ENCODE data around the gene FRMD4A. TPM values are rescaled to one million over a fixed set of nuclear protein-coding genes. Genes with fewer than 3 reads are reported as not detected.

Gene FRMD4A
- total RNA-seq, 1 experiment from 2014 or later, result 19.6 TPM

DNA sequence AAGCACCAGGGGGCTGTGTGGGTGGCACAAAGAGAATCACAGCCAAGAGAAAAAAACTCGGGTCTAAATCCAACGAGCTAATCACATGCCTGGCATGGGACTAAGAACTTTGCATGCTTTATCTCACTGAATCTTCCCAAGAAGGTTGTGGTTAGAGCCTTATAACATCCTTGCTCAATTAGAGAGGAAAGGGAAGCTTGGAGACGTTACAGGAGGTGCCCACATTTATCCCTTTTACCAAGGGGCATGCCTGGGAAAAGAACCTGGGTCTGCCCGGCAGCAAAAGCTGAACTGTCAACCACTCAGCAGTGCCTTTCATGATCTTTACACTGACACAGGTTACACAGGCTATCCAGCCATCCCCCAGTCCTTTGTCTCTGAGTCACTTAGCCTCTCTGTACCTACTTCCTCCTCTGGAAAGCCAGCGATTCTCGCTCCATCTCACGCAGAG lies 553.8 kb downstream of the FRMD4A start:
- Mint-ChIP-seq H3K27me3 (ENCODE audit: low read depth) (no peaks in the 10 kb centered on the region), H3K4me1 (peaks cover 7 to 10% of the 10 kb centered on the region in 2 experiments), H3K36me3 (ENCODE audit: insufficient read depth in 1 of 3, low read depth in 3 of 3) (peaks cover 7 to 18% (median 14%) of the 10 kb centered on the region in 3 experiments), H3K9me3 (no peaks in the 10 kb centered on the region; a peak in 1 of 5 replicates), H3K4me3 (no peak overlapping the region), H3K27ac (no peak overlapping the region)
- Histone ChIP-seq H4K5ac (ENCODE audit: insufficient read length, low read depth, low read length) (no peak overlapping the region), H4K91ac (ENCODE audit: insufficient read length, low read depth, low read length) (no peak overlapping the region), H3K4ac (ENCODE audit: low read depth, low read length) (no peak overlapping the region), H2BK120ac (ENCODE audit: low read depth, low read length, poor library complexity, severe bottlenecking) (no peak overlapping the region), H3K27ac (ENCODE audit: insufficient read length, low read depth, low read length) (no peak overlapping the region), H2BK15ac (ENCODE audit: low read depth, low read length) (no peak overlapping the region), H2BK5ac (ENCODE audit: insufficient read length, low read length) (no peak overlapping the region), H3T11ph (ENCODE audit: low read length) (no peak overlapping the region), H2BK12ac (ENCODE audit: insufficient read length, low read depth, low read length) (no peak overlapping the region), H3K14ac (ENCODE audit: insufficient read depth, low read length) (no peak overlapping the region), H4K8ac (replicated peaks; ENCODE audit: insufficient read length, low read depth, low read length) (no peak overlapping the region), H2BK20ac (ENCODE audit: low read depth, low read length, poor library complexity, severe bottlenecking) (no peak overlapping the region), H3K4me2 (ENCODE audit: insufficient read depth, insufficient read length, low read length) (no peak overlapping the region), H3K56ac (ENCODE audit: insufficient read length, low read depth, low read length) (no peak overlapping the region), H3K27me3 (ENCODE audit: insufficient read depth, low read length) (no peaks in the 10 kb centered on the region), H3K9ac (ENCODE audit: extremely low read depth, insufficient read length, low read length) (no peak overlapping the region), H3K79me2 (ENCODE audit: insufficient read depth, low read length) (0 out of 2 replicates have a peak, but pooled peaks cover 1% of the 10 kb centered on the region), H3K79me1 (ENCODE audit: insufficient read depth, low read depth, low read length, poor library complexity, severe bottlenecking) (no peaks in the 10 kb centered on the region), H3K23me2 (ENCODE audit: insufficient read length, low read depth, low read length, poor library complexity, severe bottlenecking) (no peaks in the 10 kb centered on the region), H3K9me3 (ENCODE audit: control insufficient read depth, low read depth, low read length) (no peaks in the 10 kb centered on the region), H3K23ac (ENCODE audit: insufficient read length, low read depth, low read length) (no peak overlapping the region), H4K20me1 (ENCODE audit: control insufficient read depth, insufficient read depth, insufficient read length) (no peaks in the 10 kb centered on the region), H3K4me1 (ENCODE audit: insufficient read depth, low read length) (0 out of 2 replicates have a peak, but pooled peaks cover 2% of the 10 kb centered on the region), H2AK5ac (ENCODE audit: insufficient read length, low read length) (no peak overlapping the region), H2AFZ (ENCODE audit: low read length) (no peak overlapping the region), H3K18ac (ENCODE audit: insufficient read length, low read depth, low read length) (no peak overlapping the region)
- no peak for DNase-seq
- no CpG with 5 or more reads among the region's 7 CpGs for WGBS (ENCODE audit: extremely low coverage, insufficient read length, low lambda C conversion rate)
- no peak for TF ChIP-seq CTCF (conservative IDR thresholded peaks at IDR 0.05)

Measured in H9 (cell line).